GM12864 (cell line): ENCODE measurements around the gene KCNQ5.

Experiments
- DNase-seq: peaks from one replicate; pipeline ENCODE4 v3.0.0-alpha.2; 2011; ENCODE audit warnings: low read depth
- H3K4me3 ChIP-seq: 2 replicates; pipeline ENCODE4 v1.5.1; 2011; ENCODE audit warnings: mild to moderate bottlenecking, low read depth, low read length, control low read depth
- TF ChIP-seq, protein P1 (sequence below): IDR thresholded peaks from 2 replicates; pipeline ENCODE4 v1.5.1; 2011; ENCODE audit warnings: low read depth, mild to moderate bottlenecking, moderate library complexity, low read length, control low read depth, inconsistent platforms; ENCODE audit errors: missing control alignments

Gene KCNQ5

DNA sequence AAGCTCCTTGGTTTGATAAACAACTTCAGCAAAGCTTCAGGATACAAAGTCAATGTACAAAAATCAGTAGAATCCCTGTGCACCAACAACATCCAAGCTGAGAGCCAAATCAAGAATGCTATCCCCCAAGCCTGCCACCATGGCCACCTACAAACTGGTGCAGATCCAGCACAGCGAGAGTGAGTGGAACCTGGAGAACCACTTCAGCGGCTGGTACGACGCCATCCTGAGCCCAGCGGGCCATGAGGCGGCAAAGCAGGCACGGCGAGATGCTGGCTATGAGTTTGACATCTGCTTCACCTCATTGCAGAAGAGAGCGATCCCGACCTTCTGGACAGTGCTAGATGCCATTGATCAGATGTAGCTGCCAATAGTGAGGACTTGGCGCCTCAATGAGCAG lies 433.1 kb downstream of the KCNQ5 start:
- DNase-seq = no peak
- H3K4me3 ChIP-seq = no peak overlapping the region
- TF ChIP-seq, protein P1, sequence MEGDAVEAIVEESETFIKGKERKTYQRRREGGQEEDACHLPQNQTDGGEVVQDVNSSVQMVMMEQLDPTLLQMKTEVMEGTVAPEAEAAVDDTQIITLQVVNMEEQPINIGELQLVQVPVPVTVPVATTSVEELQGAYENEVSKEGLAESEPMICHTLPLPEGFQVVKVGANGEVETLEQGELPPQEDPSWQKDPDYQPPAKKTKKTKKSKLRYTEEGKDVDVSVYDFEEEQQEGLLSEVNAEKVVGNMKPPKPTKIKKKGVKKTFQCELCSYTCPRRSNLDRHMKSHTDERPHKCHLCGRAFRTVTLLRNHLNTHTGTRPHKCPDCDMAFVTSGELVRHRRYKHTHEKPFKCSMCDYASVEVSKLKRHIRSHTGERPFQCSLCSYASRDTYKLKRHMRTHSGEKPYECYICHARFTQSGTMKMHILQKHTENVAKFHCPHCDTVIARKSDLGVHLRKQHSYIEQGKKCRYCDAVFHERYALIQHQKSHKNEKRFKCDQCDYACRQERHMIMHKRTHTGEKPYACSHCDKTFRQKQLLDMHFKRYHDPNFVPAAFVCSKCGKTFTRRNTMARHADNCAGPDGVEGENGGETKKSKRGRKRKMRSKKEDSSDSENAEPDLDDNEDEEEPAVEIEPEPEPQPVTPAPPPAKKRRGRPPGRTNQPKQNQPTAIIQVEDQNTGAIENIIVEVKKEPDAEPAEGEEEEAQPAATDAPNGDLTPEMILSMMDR = no peak

DNA sequence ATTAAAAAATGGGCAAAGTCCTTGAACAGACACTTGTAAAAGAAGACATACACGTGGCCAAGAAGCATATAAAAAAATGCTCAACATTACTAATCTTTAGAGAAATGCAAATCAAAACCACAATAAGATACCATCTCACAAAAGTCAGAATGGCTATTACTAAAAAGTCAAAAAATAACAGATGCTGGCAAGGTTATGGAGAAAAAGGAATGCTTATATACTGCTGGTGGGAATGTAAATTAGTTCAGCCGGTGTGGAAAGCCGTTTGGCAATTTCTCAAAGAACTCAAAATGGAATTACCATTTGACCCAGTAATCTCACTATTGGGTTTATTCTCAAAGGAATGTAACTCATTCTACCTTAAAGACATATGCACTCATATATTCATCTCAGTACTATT lies 436.9 kb downstream of the KCNQ5 start:
- TF ChIP-seq, protein P1 = no peak
- no peak for DNase-seq
- H3K4me3 ChIP-seq = no peak overlapping the region

DNA sequence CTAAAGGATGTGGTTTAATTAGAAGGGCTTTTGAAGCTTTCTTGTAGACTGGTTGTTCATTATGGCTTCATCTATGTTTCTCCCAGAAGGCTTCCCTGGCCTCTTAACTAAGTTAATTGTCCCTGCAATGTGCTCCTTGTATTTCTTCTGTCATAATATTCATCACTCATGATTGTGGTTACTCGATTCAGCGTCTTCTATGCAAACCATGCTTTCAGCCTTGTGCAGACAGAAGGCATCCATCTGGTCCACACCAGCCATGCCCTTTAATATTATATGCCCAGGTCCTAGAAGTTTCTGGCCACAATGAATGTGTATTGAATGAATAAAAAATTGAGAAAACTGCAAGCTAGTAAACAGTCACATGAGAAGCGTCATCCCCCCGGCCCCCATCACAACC lies 440.3 kb downstream of the KCNQ5 start:
- TF ChIP-seq, protein P1 = no peak
- no peak for DNase-seq
- no peak overlapping the region for H3K4me3 ChIP-seq

- TF ChIP-seq, protein P1 = no peak
- H3K4me3 ChIP-seq = no peak overlapping the region
- DNase-seq = no peak
These were observed 441.0 kb downstream of the KCNQ5 start for GRCh38 chr6:73062837-73063236.

DNA sequence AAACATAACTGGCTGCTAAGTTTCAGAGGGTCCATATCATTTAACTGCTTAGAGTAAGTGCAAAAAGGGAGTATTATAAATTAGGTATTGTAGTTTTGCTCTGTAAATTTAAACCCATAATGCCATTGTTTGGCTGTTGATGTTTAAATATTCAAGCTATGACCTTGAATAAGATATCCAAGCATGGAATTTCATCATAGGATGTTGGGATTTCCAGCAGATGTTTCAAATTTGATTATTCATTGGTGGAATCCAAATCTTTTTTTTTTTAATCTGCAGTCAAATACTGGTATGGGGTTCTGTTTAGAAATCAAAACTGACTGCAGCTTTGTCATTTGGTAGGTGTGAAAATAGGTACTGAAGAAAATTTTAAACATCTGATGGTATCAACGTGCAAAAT lies 442.4 kb downstream of the KCNQ5 start:
- DNase-seq = no peak
- H3K4me3 ChIP-seq = no peak overlapping the region
- TF ChIP-seq, protein P1 = no peak

GRCh38 chr6:73073238-73073637 lies 451.4 kb downstream of the KCNQ5 start:
- H3K4me3 ChIP-seq = no peak overlapping the region
- TF ChIP-seq, protein P1 = no peak
- DNase-seq = no peak

DNA sequence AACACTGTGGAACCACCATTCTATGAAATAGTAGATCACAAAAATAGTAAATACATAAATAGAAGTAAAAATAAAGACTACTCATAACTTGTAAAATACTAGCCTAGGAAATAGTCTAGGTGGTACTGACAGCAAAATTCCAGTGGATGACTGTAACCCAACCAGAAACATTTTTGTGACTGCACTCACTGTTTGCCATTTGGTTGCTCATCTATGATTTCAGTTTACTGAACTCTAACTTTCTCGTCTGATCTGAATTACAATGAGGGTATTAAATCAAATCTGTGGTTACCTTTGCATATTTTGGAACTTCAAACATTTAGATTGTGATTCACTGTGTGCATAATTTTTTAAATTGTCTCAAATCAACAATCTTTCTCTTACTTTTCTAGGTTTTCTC lies 452.3 kb downstream of the KCNQ5 start:
- DNase-seq = no peak

More for the DNA sequence above, 452.3 kb downstream of the KCNQ5 start:
- H3K4me3 ChIP-seq = no peak overlapping the region
- TF ChIP-seq, protein P1 = no peak
